NB4 (cell line): Measurements from ENCODE around the gene KIF5C.

Source experiments
- MYC ChIP-seq: IDR thresholded peaks from 2 replicates; pipeline ENCODE4 v1.6.1; 2011; ENCODE audit warnings: low read depth, low read length
- POLR2A ChIP-seq: IDR thresholded peaks from 2 replicates; pipeline ENCODE4 v1.6.1; 2011; ENCODE audit warnings: mild to moderate bottlenecking; ENCODE audit not compliant: insufficient read length; ENCODE audit errors: extremely low read depth
- TF ChIP-seq, protein P1 (sequence below): IDR thresholded peaks from one replicate; pipeline ENCODE4 v1.5.1; 2012; ENCODE audit warnings: low read depth, low read length
- TF ChIP-seq, protein P2 (sequence below): IDR thresholded peaks from 2 replicates; pipeline ENCODE4 v1.6.1; 2011; ENCODE audit warnings: low read depth, low read length

DNA sequence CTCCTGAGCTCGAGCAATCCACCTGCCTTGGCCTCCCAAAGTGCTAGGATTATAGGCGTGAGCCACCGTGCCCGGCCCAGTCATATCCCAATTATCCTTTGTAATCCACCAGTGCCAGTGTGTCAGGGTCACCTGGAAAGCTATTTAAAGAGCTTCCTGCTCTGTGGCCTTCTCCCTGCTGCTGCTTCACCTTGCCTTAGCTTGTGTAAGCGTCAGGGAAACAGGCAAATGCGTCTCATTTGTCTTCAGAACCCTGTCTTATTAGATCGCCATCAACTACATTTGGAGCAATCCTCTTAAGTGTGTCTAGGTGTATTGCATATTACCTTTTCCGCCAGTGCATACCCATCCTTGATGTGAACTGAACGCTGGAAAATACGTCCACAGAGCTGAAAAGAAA, 10.2 kb downstream of the KIF5C start:
- TF ChIP-seq, protein P1, sequence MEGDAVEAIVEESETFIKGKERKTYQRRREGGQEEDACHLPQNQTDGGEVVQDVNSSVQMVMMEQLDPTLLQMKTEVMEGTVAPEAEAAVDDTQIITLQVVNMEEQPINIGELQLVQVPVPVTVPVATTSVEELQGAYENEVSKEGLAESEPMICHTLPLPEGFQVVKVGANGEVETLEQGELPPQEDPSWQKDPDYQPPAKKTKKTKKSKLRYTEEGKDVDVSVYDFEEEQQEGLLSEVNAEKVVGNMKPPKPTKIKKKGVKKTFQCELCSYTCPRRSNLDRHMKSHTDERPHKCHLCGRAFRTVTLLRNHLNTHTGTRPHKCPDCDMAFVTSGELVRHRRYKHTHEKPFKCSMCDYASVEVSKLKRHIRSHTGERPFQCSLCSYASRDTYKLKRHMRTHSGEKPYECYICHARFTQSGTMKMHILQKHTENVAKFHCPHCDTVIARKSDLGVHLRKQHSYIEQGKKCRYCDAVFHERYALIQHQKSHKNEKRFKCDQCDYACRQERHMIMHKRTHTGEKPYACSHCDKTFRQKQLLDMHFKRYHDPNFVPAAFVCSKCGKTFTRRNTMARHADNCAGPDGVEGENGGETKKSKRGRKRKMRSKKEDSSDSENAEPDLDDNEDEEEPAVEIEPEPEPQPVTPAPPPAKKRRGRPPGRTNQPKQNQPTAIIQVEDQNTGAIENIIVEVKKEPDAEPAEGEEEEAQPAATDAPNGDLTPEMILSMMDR = no peak
- TF ChIP-seq POLR2A (no peak), MYC (no peak)
- TF ChIP-seq, protein P2, sequence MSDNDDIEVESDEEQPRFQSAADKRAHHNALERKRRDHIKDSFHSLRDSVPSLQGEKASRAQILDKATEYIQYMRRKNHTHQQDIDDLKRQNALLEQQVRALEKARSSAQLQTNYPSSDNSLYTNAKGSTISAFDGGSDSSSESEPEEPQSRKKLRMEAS = no peak
